HG02970 (cell line): ENCODE measurements around the gene TRIM24.

Experiments
- ATAC-seq: cut with Tn5 transposase; IDR thresholded peaks from one replicate; pipeline ENCODE4 v1.9.1; 2021; ENCODE audit warnings: mild to moderate bottlenecking, moderate library complexity, moderate number of reproducible peaks; ENCODE audit not compliant: unreplicated experiment, low FRiP score

TRIM24 gene

GRCh38 chr7:138565451-138566114 is 105.5 kb downstream of the TRIM24 start:
- ATAC-seq, result no peak

- ATAC-seq, result no peak
Measured at GRCh38 chr7:138568655-138569054, 108.6 kb downstream of the TRIM24 start.

- ATAC-seq, result no peak
Measured at GRCh38 chr7:138569418-138569817, 109.4 kb downstream of the TRIM24 start.

GRCh38 chr7:138570715-138571114 is 110.7 kb downstream of the TRIM24 start:
- no peak for ATAC-seq

GRCh38 chr7:138573741-138574140 is 113.7 kb downstream of the TRIM24 start:
- ATAC-seq, result no peak

GRCh38 chr7:138575897-138576428 is 115.9 kb downstream of the TRIM24 start:
- ATAC-seq, result no peak

GRCh38 chr7:138579136-138579535 is 119.1 kb downstream of the TRIM24 start:
- no peak for ATAC-seq

- no peak for ATAC-seq
Measured at GRCh38 chr7:138579671-138580070, 119.6 kb downstream of the TRIM24 start.

GRCh38 chr7:138581065-138581464 is 121.0 kb downstream of the TRIM24 start:
- ATAC-seq, result no peak

GRCh38 chr7:138584283-138584682 is 124.2 kb downstream of the TRIM24 start:
- ATAC-seq, result no peak

GRCh38 chr7:138584696-138585095 is 124.6 kb downstream of the TRIM24 start:
- no peak for ATAC-seq

- ATAC-seq, result no peak
Measured at GRCh38 chr7:138585283-138585993, 125.4 kb downstream of the TRIM24 start.

- ATAC-seq, result no peak
Measured at GRCh38 chr7:138587485-138587884, 127.4 kb downstream of the TRIM24 start.

GRCh38 chr7:138588986-138589385 is 128.9 kb downstream of the TRIM24 start:
- no peak for ATAC-seq

GRCh38 chr7:138590154-138590553 is 130.1 kb downstream of the TRIM24 start:
- no peak for ATAC-seq

GRCh38 chr7:138595454-138595853 is 135.4 kb downstream of the TRIM24 start:
- no peak for ATAC-seq

GRCh38 chr7:138602451-138602850 is 142.4 kb downstream of the TRIM24 start:
- ATAC-seq, result no peak

- no peak for ATAC-seq
Measured at GRCh38 chr7:138603549-138604318, 143.7 kb downstream of the TRIM24 start.

GRCh38 chr7:138606236-138606635 is 146.2 kb downstream of the TRIM24 start:
- no peak for ATAC-seq

- no peak for ATAC-seq
Measured at GRCh38 chr7:138607216-138608126, 147.4 kb downstream of the TRIM24 start.
